NCI-H526 treated with DMSO at 0.1 percent for 48 hours (cell line): ENCODE data around the gene SPTAN1.

Experiments used
- DNase-seq: peaks from one replicate; lab custom pipeline; 2025; lab: John Stamatoyannopoulos, UW

Gene SPTAN1

DNA sequence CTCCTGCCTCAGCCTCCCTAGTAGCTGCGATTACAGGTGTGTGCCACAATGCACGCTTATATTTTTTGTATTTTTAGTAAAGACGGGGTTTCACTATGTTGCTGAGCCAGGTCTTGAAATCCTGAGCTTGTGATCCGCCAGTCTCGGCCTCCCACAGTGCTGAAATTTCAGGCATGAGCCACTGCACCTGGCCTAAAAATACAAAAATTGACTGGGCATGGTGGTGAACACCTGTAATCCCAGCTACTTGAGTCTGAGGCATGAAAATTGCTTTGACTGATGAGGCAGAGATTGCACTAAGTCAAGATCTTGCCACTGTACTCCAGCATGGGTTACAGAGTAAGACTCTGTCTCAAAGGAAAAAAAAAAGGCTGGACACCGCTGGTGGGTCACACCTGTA lies 117.4 kb downstream of the SPTAN1 start:
- no peak for DNase-seq

GRCh38 chr9:128675382-128675781 lies 123.0 kb downstream of the SPTAN1 start:
- no peak for DNase-seq

DNA sequence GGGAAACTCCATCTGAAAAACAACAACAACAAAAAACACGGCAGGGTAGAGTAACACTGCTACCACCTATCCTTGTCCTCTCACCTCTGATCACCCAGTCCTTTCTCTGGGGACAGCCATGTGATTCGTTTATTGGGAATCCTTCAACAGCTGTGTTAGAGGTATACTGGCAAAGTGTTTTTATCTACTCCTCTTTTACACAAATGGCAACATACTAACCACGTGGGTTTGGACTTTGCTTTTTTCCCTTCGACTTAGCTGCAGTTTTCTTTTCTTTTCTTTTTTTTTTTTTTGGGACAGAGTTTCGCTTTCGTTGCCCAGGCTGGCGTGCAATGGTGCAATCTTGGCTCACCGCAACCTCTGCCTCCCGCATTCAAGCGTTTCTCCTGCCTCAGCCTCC lies 125.4 kb downstream of the SPTAN1 start:
- no peak for DNase-seq
